ENCODE results near the gene C17orf100.
"Not testable (repeated sequence)": the region's sequence is repeated elsewhere in the genome, so short reads cannot be mapped to it uniquely, and the experiment has no call there.

DNA sequence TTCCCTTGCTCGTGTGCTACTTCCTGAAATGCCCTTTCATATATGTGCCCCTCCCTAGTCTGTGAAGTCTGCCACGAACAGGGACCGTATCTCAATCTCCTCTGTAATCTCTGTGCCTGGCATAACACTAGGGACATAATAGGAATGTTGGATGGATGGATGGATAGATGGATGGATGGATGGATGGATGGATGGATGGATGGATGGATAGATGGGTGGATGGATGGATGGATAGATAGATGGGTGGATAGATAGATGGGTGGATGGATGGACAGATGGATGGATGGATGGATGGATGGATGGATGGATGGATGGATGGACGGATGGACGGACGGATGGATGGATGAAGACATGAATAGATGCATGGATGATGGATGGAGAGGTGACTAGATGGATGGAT is 40.4 kb downstream of the C17orf100 start:
- TF ChIP-seq, protein P1, sequence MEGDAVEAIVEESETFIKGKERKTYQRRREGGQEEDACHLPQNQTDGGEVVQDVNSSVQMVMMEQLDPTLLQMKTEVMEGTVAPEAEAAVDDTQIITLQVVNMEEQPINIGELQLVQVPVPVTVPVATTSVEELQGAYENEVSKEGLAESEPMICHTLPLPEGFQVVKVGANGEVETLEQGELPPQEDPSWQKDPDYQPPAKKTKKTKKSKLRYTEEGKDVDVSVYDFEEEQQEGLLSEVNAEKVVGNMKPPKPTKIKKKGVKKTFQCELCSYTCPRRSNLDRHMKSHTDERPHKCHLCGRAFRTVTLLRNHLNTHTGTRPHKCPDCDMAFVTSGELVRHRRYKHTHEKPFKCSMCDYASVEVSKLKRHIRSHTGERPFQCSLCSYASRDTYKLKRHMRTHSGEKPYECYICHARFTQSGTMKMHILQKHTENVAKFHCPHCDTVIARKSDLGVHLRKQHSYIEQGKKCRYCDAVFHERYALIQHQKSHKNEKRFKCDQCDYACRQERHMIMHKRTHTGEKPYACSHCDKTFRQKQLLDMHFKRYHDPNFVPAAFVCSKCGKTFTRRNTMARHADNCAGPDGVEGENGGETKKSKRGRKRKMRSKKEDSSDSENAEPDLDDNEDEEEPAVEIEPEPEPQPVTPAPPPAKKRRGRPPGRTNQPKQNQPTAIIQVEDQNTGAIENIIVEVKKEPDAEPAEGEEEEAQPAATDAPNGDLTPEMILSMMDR (IDR thresholded peaks at IDR 0.05; ENCODE audit: insufficient read depth, low read length, poor library complexity, severe bottlenecking) = not testable (repeated sequence)
- TF ChIP-seq EZH2phosphoT487 (conservative IDR thresholded peaks at IDR 0.05; ENCODE audit: low read length) = not testable (repeated sequence)
